ENCODE measurements around the gene DYNC1H1. TPM values are rescaled to one million over a fixed set of nuclear protein-coding genes. Genes with fewer than 3 reads are reported as not detected.

DYNC1H1 gene
- total RNA-seq, 1 experiment from 2014 or later = 438 TPM

DNA sequence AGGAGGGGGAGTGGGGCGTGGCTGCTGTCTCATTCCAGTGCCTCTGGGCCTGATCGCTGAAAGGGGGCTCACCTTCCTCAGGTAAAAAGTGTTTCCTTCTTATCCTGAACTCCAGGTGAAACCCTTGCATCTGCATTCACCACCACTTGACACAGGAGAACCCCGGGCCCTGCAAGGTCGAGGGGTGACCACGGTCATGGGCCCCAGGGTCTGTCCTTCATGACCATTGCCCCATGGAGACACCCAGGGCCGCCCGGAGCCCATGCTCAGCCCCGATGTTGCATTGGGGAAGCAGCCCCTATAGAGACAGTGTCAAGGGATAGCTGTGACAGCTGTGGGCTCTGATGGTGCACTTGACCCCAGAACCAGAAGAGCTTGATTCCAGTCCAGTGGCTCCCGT is 34.4 kb upstream of the DYNC1H1 start (continued):
- TF ChIP-seq, protein P1, sequence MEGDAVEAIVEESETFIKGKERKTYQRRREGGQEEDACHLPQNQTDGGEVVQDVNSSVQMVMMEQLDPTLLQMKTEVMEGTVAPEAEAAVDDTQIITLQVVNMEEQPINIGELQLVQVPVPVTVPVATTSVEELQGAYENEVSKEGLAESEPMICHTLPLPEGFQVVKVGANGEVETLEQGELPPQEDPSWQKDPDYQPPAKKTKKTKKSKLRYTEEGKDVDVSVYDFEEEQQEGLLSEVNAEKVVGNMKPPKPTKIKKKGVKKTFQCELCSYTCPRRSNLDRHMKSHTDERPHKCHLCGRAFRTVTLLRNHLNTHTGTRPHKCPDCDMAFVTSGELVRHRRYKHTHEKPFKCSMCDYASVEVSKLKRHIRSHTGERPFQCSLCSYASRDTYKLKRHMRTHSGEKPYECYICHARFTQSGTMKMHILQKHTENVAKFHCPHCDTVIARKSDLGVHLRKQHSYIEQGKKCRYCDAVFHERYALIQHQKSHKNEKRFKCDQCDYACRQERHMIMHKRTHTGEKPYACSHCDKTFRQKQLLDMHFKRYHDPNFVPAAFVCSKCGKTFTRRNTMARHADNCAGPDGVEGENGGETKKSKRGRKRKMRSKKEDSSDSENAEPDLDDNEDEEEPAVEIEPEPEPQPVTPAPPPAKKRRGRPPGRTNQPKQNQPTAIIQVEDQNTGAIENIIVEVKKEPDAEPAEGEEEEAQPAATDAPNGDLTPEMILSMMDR (IDR thresholded peaks at IDR 0.05) = no peak

DNA sequence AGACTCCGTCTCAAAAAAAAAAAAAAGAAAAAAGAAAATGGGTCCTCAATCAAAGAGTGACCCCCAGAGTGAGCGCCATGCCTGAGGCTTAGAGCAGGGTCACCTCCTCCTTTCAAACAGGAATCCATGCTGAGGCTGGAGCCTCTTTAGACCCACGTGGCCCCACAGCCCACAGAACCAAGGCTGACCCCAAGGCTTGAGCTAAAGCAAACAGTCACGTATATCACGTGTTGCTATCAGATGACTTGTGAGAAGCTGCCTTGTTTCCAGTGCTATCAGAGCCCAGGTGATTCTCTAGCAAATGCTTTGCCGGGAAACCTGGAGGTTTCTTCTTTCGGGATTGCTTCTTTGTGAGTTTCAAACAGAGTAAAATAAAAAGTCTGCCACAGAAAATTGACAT is 31.7 kb upstream of the DYNC1H1 start:
- ChIA-PET CTCF (interaction anchor here (0.6 to 2.2 kb wide), 2 partner anchors 86 to 162 kb away, joined by 3 to 13 read pairs; no protein-coding TSS in a partner anchor), POLR2A (no interaction called here)
- Mint-ChIP-seq H3K36me3 (no peaks in the 10 kb centered on the region), H3K27me3 (ENCODE audit: low read depth) (peaks cover 29% of the 10 kb centered on the region), H3K4me1 (no peaks in the 10 kb centered on the region), H3K27ac (no peak overlapping the region), H3K4me3 (no peak overlapping the region), H3K9me3 (no peaks in the 10 kb centered on the region)
- TF ChIP-seq, protein P2, sequence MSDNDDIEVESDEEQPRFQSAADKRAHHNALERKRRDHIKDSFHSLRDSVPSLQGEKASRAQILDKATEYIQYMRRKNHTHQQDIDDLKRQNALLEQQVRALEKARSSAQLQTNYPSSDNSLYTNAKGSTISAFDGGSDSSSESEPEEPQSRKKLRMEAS (CRISPR knock-in tag; IDR thresholded peaks at IDR 0.05) = no peak
- TF ChIP-seq, protein P3, sequence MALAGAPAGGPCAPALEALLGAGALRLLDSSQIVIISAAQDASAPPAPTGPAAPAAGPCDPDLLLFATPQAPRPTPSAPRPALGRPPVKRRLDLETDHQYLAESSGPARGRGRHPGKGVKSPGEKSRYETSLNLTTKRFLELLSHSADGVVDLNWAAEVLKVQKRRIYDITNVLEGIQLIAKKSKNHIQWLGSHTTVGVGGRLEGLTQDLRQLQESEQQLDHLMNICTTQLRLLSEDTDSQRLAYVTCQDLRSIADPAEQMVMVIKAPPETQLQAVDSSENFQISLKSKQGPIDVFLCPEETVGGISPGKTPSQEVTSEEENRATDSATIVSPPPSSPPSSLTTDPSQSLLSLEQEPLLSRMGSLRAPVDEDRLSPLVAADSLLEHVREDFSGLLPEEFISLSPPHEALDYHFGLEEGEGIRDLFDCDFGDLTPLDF (CRISPR knock-in tag; IDR thresholded peaks at IDR 0.05) = no peak
- no peak for TF ChIP-seq FOXK1 (CRISPR knock-in tag; IDR thresholded peaks at IDR 0.05)
- TF ChIP-seq ZNF671 (CRISPR knock-in tag; IDR thresholded peaks at IDR 0.05) = no peak
- TF ChIP-seq, protein P4, sequence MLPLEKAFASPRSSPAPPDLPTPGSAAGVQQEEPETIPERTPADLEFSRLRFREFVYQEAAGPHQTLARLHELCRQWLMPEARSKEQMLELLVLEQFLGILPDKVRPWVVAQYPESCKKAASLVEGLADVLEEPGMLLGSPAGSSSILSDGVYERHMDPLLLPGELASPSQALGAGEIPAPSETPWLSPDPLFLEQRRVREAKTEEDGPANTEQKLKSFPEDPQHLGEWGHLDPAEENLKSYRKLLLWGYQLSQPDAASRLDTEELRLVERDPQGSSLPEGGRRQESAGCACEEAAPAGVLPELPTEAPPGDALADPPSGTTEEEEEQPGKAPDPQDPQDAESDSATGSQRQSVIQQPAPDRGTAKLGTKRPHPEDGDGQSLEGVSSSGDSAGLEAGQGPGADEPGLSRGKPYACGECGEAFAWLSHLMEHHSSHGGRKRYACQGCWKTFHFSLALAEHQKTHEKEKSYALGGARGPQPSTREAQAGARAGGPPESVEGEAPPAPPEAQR (CRISPR knock-in tag; IDR thresholded peaks at IDR 0.05) = no peak
- TF ChIP-seq NFATC4 (CRISPR knock-in tag; IDR thresholded peaks at IDR 0.05) = no peak
- TF ChIP-seq, protein P5, sequence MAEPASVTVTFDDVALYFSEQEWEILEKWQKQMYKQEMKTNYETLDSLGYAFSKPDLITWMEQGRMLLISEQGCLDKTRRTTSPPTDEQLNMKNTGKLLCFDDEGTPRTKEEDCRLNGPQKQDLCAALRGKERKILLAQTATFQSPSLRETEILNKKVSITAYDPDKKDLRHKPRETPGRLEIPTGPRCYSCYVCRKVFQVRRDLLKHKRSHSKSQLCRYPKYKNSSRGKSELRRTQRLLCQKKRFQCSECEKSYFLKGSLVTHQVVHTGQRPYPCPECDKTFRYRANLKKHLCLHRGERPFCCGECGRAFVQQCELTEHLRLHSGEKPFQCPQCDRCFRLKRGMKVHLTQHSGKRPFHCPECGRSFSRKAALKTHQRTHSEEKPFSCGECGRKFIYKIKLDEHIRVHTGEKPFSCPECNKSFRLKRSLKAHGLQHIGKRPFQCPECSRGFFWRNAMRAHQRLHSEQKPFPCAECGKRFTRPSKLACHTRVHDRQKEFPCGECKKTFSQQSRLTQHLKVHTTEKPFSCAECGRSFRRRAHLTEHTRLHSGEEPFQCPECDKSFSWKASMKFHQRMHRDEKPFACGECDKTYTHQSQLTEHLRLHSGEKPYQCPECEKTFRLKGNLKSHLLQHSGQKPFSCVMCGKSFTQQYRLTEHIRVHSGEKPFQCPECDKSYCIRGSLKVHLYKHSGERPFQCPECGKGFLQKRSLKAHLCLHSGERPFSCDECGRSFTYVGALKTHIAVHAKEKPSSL (CRISPR knock-in tag; conservative IDR thresholded peaks at IDR 0.05) = no peak
- TF ChIP-seq SMAD3 (CRISPR knock-in tag; IDR thresholded peaks at IDR 0.05; ENCODE audit: borderline replicate concordance) = no peak
- TF ChIP-seq, protein P6, sequence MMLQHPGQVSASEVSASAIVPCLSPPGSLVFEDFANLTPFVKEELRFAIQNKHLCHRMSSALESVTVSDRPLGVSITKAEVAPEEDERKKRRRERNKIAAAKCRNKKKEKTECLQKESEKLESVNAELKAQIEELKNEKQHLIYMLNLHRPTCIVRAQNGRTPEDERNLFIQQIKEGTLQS (CRISPR knock-in tag; conservative IDR thresholded peaks at IDR 0.05) = no peak
- no peak for TF ChIP-seq NFE2L1 (CRISPR knock-in tag; IDR thresholded peaks at IDR 0.05)
- TF ChIP-seq, protein P7, sequence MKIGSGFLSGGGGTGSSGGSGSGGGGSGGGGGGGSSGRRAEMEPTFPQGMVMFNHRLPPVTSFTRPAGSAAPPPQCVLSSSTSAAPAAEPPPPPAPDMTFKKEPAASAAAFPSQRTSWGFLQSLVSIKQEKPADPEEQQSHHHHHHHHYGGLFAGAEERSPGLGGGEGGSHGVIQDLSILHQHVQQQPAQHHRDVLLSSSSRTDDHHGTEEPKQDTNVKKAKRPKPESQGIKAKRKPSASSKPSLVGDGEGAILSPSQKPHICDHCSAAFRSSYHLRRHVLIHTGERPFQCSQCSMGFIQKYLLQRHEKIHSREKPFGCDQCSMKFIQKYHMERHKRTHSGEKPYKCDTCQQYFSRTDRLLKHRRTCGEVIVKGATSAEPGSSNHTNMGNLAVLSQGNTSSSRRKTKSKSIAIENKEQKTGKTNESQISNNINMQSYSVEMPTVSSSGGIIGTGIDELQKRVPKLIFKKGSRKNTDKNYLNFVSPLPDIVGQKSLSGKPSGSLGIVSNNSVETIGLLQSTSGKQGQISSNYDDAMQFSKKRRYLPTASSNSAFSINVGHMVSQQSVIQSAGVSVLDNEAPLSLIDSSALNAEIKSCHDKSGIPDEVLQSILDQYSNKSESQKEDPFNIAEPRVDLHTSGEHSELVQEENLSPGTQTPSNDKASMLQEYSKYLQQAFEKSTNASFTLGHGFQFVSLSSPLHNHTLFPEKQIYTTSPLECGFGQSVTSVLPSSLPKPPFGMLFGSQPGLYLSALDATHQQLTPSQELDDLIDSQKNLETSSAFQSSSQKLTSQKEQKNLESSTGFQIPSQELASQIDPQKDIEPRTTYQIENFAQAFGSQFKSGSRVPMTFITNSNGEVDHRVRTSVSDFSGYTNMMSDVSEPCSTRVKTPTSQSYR (CRISPR knock-in tag; IDR thresholded peaks at IDR 0.05) = no peak
- TF ChIP-seq OVOL2 (CRISPR knock-in tag; IDR thresholded peaks at IDR 0.05; ENCODE audit: borderline replicate concordance) = no peak
- TF ChIP-seq GRHL2 (CRISPR knock-in tag; IDR thresholded peaks at IDR 0.05; ENCODE audit: insufficient replicate concordance, severe bottlenecking) = no peak
- ATAC-seq (no peak), DNase-seq (ENCODE audit: low spot score) (no peak)
